Breast epithelium (tissue), 3 donors: ENCODE results near the gene TTC28.

Experiments
- CTCF ChIP-seq, 3 donors: fragments of 450-650 bp; IDR thresholded peaks; one replicate each; pipeline ENCODE4 v1.5.1; 2016 to 2017; ENCODE audit warnings: antibody characterized with exemption in 3 of 3, mild to moderate bottlenecking in 3 of 3, moderate library complexity in 3 of 3
- POLR2A ChIP-seq: fragments of 450-650 bp; IDR thresholded peaks from one replicate; pipeline ENCODE4 v1.6.1; 2016; ENCODE audit warnings: antibody characterized with exemption, mild to moderate bottlenecking, moderate library complexity

- TF ChIP-seq POLR2A, result no peak
- no peak for TF ChIP-seq CTCF (IDR thresholded peaks at IDR 0.05)
Measured at GRCh38 chr22:28143961-28144745, 535.5 kb downstream of the TTC28 start.
